Measurements from ENCODE around the gene UBE2D3. TPM values are rescaled to one million over a fixed set of nuclear protein-coding genes. Genes with fewer than 3 reads are reported as not detected.

UBE2D3 gene
- total RNA-seq, 1 donor from 2014 or later = 227 TPM

- no peak overlapping the region for H3K4me3 Mint-ChIP-seq (ENCODE audit: unreplicated experiment)
- H3K27me3 Mint-ChIP-seq (ENCODE audit: low read depth) = no peaks in the 10 kb centered on the region
- H3K9me3 Mint-ChIP-seq (ENCODE audit: low read depth) = no peaks in the 10 kb centered on the region
- TF ChIP-seq CTCF (IDR thresholded peaks at IDR 0.05) = no peak
- H3K36me3 Mint-ChIP-seq (ENCODE audit: low read depth) = no peaks in the 10 kb centered on the region
- no peak for DNase-seq (ENCODE audit: low spot score)
- peaks cover 18% of the 10 kb centered on the region for H3K4me1 Mint-ChIP-seq (ENCODE audit: low read depth)
- no peak overlapping the region for H3K27ac Mint-ChIP-seq (ENCODE audit: unreplicated experiment)
Observed at GRCh38 chr4:102764901-102765300, 62.5 kb downstream of the UBE2D3 start.

GRCh38 chr4:102761906-102762305 is 65.4 kb downstream of the UBE2D3 start:
- TF ChIP-seq CTCF (IDR thresholded peaks at IDR 0.05) = no peak
- Mint-ChIP-seq H3K27me3 (ENCODE audit: low read depth) (no peaks in the 10 kb centered on the region), H3K4me1 (ENCODE audit: low read depth) (peaks cover 36% of the 10 kb centered on the region), H3K9me3 (ENCODE audit: low read depth) (no peaks in the 10 kb centered on the region), H3K36me3 (ENCODE audit: low read depth) (no peaks in the 10 kb centered on the region), H3K27ac (ENCODE audit: unreplicated experiment) (no peak overlapping the region), H3K4me3 (ENCODE audit: unreplicated experiment) (peak overlapping the region; percentile 7)
- DNase-seq (ENCODE audit: low spot score) = no peak

- TF ChIP-seq CTCF (IDR thresholded peaks at IDR 0.05) = no peak
- peak overlapping the region; percentile 64 for H3K27ac Mint-ChIP-seq (ENCODE audit: unreplicated experiment)
Observed at GRCh38 chr4:102761296-102761701, 66.1 kb downstream of the UBE2D3 start.

GRCh38 chr4:102760645-102761295 is 66.6 kb downstream of the UBE2D3 start, which contains the start of gene MANBA:
Gene MANBA (minus strand): TSS chr4:102760968. CDS start chr4:102760894, 74 bp downstream.
- peak; percentile 4 for TF ChIP-seq CTCF (IDR thresholded peaks at IDR 0.05)
- H3K27me3 Mint-ChIP-seq (ENCODE audit: low read depth) = no peaks in the 10 kb centered on the region
- H3K36me3 Mint-ChIP-seq (ENCODE audit: low read depth) = no peaks in the 10 kb centered on the region
- peak within 1 kb of the TSS; percentile 85 for H3K27ac Mint-ChIP-seq (ENCODE audit: unreplicated experiment)
- peak within 1 kb of the TSS; percentile 87 for H3K4me3 Mint-ChIP-seq (ENCODE audit: unreplicated experiment)
- peaks cover 36% of the 10 kb centered on the region for H3K4me1 Mint-ChIP-seq (ENCODE audit: low read depth)
- peak; percentile 93 for DNase-seq (ENCODE audit: low spot score)
- no peaks in the 10 kb centered on the region for H3K9me3 Mint-ChIP-seq (ENCODE audit: low read depth)

More at GRCh38 chr4:102761296-102761701, 66.1 kb downstream of the UBE2D3 start:
- H3K4me1 Mint-ChIP-seq (ENCODE audit: low read depth) = peaks cover 36% of the 10 kb centered on the region
- no peaks in the 10 kb centered on the region for H3K9me3 Mint-ChIP-seq (ENCODE audit: low read depth)
- H3K27me3 Mint-ChIP-seq (ENCODE audit: low read depth) = no peaks in the 10 kb centered on the region
- H3K36me3 Mint-ChIP-seq (ENCODE audit: low read depth) = no peaks in the 10 kb centered on the region
- no peak for DNase-seq (ENCODE audit: low spot score)
- peak overlapping the region; percentile 87 for H3K4me3 Mint-ChIP-seq (ENCODE audit: unreplicated experiment)

GRCh38 chr4:102759831-102760644 is 67.3 kb downstream of the UBE2D3 start:
- no peak for DNase-seq (ENCODE audit: low spot score)
- Mint-ChIP-seq H3K4me3 (ENCODE audit: unreplicated experiment) (peak overlapping the region; percentile 87), H3K9me3 (ENCODE audit: low read depth) (peaks cover under 1% of the 10 kb centered on the region), H3K27ac (ENCODE audit: unreplicated experiment) (peak overlapping the region; percentile 85), H3K4me1 (ENCODE audit: low read depth) (peaks cover 36% of the 10 kb centered on the region), H3K36me3 (ENCODE audit: low read depth) (no peaks in the 10 kb centered on the region), H3K27me3 (ENCODE audit: low read depth) (no peaks in the 10 kb centered on the region)
- no peak for TF ChIP-seq CTCF (IDR thresholded peaks at IDR 0.05)

Measured in chondrocyte (in vitro differentiated cells).